WTC11 (cell line): Measurements from ENCODE around the gene GGACT. TPM values are rescaled to one million over a fixed set of nuclear protein-coding genes. Genes with fewer than 3 reads are reported as not detected.

Experiments
- ATAC-seq: fragments of 200-7000 bp; cut with Tn5 transposase; 2 replicates; pipeline ENCODE4 v1.10.0; 2021; ENCODE audit warnings: mild to moderate bottlenecking, moderate library complexity
- CTCF ChIA-PET: fragments of 300-600 bp; sonication (Branson Sonifier 250); formaldehyde crosslinking; loops from one replicate; lab custom pipeline; 2021; ENCODE audit warnings: antibody characterized with exemption; lab: Charles Lee
- POLR2A ChIA-PET: fragments of 350-600 bp; sonication (Branson Sonifier 250); formaldehyde crosslinking; loops from one replicate; lab custom pipeline; 2021; ENCODE audit warnings: antibody characterized with exemption; lab: Charles Lee
- DNase-seq: peaks from one replicate; pipeline ENCODE4 v3.0.0; 2021; ENCODE audit warnings: low spot score
- H3K27ac Mint-ChIP-seq: 2 replicates; pipeline ENCODE4 v1.8.0; 2021; ENCODE audit warnings: mixed read lengths
- H3K27me3 Mint-ChIP-seq: 2 replicates; pipeline ENCODE4 v1.8.0; 2021; ENCODE audit warnings: low read depth, mild to moderate bottlenecking, moderate library complexity, mixed read lengths
- H3K36me3 Mint-ChIP-seq: 2 replicates; pipeline ENCODE4 v1.8.0; 2021; ENCODE audit warnings: mixed read lengths
- H3K4me1 Mint-ChIP-seq: 2 replicates; pipeline ENCODE4 v1.8.0; 2022; ENCODE audit warnings: mixed read lengths
- H3K4me3 Mint-ChIP-seq: 2 replicates; pipeline ENCODE4 v1.8.0; 2021; ENCODE audit warnings: mild to moderate bottlenecking, moderate library complexity, mixed read lengths
- H3K9me3 Mint-ChIP-seq: 2 replicates; pipeline ENCODE4 v1.8.0; 2021; ENCODE audit warnings: mixed read lengths
- ATF3 ChIP-seq: sonication (generic); formaldehyde crosslinking; conservative IDR thresholded peaks from 2 replicates; pipeline ENCODE4 v1.8.1; 2022; ENCODE audit warnings: mild to moderate bottlenecking, missing genetic modification reagents
- EMX1 ChIP-seq: fragments of 250-450 bp; sonication (Bioruptor Pico); IDR thresholded peaks from 2 replicates; pipeline ENCODE4 v1.8.0; 2021; ENCODE audit warnings: mild to moderate bottlenecking
- FOXK1 ChIP-seq: sonication (generic); formaldehyde crosslinking; IDR thresholded peaks from 2 replicates; pipeline ENCODE4 v1.8.0; 2022; ENCODE audit warnings: mild to moderate bottlenecking, moderate library complexity, missing genetic modification reagents
- FOXP1 ChIP-seq: sonication (generic); formaldehyde crosslinking; IDR thresholded peaks from 2 replicates; pipeline ENCODE4 v1.8.0; 2022; ENCODE audit warnings: missing genetic modification reagents, mild to moderate bottlenecking, moderate library complexity, borderline replicate concordance
- GABPB1 ChIP-seq: sonication (generic); formaldehyde crosslinking; IDR thresholded peaks from 2 replicates; pipeline ENCODE4 v1.8.1; 2023; ENCODE audit warnings: mild to moderate bottlenecking, missing genetic modification reagents
- IRF1 ChIP-seq: sonication (generic); formaldehyde crosslinking; IDR thresholded peaks from 2 replicates; pipeline ENCODE4 v1.8.0; 2023; ENCODE audit warnings: missing genetic modification reagents
- NFATC4 ChIP-seq: fragments of 250-450 bp; sonication (Bioruptor Pico); IDR thresholded peaks from 2 replicates; pipeline ENCODE4 v1.9.0; 2021; ENCODE audit warnings: mild to moderate bottlenecking
- NR3C1 ChIP-seq: sonication (generic); formaldehyde crosslinking; conservative IDR thresholded peaks from 2 replicates; pipeline ENCODE4 v1.8.1; 2023; ENCODE audit warnings: low read depth, mild to moderate bottlenecking, missing genetic modification reagents
- PRRX2 ChIP-seq: fragments of 250-450 bp; sonication (Bioruptor Pico); IDR thresholded peaks from 2 replicates; pipeline ENCODE4 v1.8.0; 2021; ENCODE audit warnings: mild to moderate bottlenecking
- SMAD3 ChIP-seq: sonication (generic); formaldehyde crosslinking; IDR thresholded peaks from 2 replicates; pipeline ENCODE4 v1.8.0; 2022; ENCODE audit warnings: missing genetic modification reagents, mild to moderate bottlenecking, borderline replicate concordance
- TEAD1 ChIP-seq: sonication (generic); formaldehyde crosslinking; IDR thresholded peaks from 2 replicates; pipeline ENCODE4 v1.8.0; 2022; ENCODE audit warnings: mild to moderate bottlenecking, missing genetic modification reagents
- TEAD4 ChIP-seq: sonication (generic); formaldehyde crosslinking; IDR thresholded peaks from 2 replicates; pipeline ENCODE4 v1.8.0; 2022; ENCODE audit warnings: mild to moderate bottlenecking, missing genetic modification reagents
- ZNF425 ChIP-seq: fragments of 250-450 bp; sonication (Bioruptor Pico); conservative IDR thresholded peaks from 2 replicates; pipeline ENCODE4 v1.9.0; 2021; ENCODE audit warnings: mild to moderate bottlenecking
- ZNF671 ChIP-seq: fragments of 250-450 bp; sonication (Bioruptor Pico); IDR thresholded peaks from 2 replicates; pipeline ENCODE4 v1.8.0; 2021; ENCODE audit warnings: mild to moderate bottlenecking
- total RNA-seq: library from RNA; stranded (reverse); gene quantifications from 3 replicates; pipeline ENCODE4 v1.2.3, GENCODE V29; 2021
- TF ChIP-seq, protein P1 (sequence below): sonication (generic); formaldehyde crosslinking; IDR thresholded peaks from 2 replicates; pipeline ENCODE4 v1.8.1; 2022; ENCODE audit warnings: low read depth, mild to moderate bottlenecking, moderate library complexity, missing genetic modification reagents, borderline replicate concordance
- TF ChIP-seq, protein P2 (sequence below): sonication (generic); formaldehyde crosslinking; IDR thresholded peaks from 2 replicates; pipeline ENCODE4 v1.8.1; 2023; ENCODE audit warnings: mild to moderate bottlenecking, missing genetic modification reagents, moderate library complexity
- TF ChIP-seq, protein P3 (sequence below): fragments of 200-600 bp; IDR thresholded peaks from 2 replicates; pipeline ENCODE4 v1.8.0; 2022; ENCODE audit warnings: antibody characterized with exemption
- TF ChIP-seq, protein P4 (sequence below): sonication (generic); formaldehyde crosslinking; IDR thresholded peaks from 2 replicates; pipeline ENCODE4 v1.8.0; 2022; ENCODE audit warnings: mild to moderate bottlenecking, missing genetic modification reagents

Gene GGACT
- total RNA-seq, 1 experiment from 2014 or later, result 2.4 TPM

DNA sequence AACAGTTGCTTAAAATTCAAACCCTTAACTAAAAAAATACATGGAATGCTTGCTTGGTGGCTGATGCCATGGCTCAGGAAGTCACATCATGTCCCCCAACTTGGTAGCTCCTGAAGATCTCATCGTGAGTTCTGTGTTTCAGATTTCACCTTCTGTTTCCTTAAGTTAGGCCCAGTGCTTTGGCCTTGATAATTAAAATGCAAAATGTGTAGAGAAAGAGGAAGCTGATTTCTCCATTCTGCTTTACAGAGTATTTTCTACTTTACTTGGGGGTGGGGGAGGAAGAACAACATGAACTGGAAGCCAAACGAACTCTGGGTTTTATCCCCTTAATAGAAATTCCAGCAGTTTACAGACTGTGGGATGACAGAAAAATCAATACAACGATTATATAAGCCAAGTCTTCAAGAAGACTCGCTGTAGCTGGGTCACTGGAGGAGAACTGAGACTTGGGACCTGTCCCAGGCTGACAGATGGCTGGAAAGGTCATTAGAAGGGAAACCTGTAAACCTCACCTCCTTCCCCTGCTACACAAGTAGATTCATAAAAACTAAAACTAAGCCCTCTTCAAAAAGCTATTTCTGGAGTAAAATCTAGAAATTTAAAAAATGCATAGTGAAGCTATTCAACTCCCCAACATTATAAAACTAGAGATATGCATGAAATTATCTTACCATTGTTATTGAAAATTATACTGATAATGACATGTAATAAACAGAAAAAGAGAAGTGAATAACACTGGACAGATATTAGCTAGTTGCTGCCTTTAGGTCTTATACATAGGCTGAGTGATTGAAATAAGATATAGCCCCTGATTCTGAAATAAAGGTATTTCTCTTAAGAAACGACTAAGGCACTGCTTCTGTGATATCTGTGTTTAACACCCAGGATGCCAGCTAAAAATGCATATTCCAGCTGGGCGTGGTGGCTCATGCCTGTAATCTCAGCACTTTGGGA is 22.1 kb upstream of the GGACT start:
- Mint-ChIP-seq H3K27ac (no peak overlapping the region), H3K9me3 (peaks cover 2% of the 10 kb centered on the region), H3K4me3 (no peak overlapping the region), H3K27me3 (no peaks in the 10 kb centered on the region), H3K36me3 (peaks cover 10% of the 10 kb centered on the region), H3K4me1 (no peaks in the 10 kb centered on the region)
- no peak for DNase-seq
- POLR2A ChIA-PET, result no interaction called here
- TF ChIP-seq, protein P1, sequence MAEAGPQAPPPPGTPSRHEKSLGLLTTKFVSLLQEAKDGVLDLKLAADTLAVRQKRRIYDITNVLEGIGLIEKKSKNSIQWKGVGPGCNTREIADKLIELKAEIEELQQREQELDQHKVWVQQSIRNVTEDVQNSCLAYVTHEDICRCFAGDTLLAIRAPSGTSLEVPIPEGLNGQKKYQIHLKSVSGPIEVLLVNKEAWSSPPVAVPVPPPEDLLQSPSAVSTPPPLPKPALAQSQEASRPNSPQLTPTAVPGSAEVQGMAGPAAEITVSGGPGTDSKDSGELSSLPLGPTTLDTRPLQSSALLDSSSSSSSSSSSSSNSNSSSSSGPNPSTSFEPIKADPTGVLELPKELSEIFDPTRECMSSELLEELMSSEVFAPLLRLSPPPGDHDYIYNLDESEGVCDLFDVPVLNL, result no peak
- TF ChIP-seq EMX1 (CRISPR knock-in tag) (no peak), FOXK1 (no peak), ATF3 (CRISPR knock-in tag) (no peak), NFATC4 (CRISPR knock-in tag) (no peak), PRRX2 (CRISPR knock-in tag) (no peak), ZNF671 (CRISPR knock-in tag) (no peak), FOXP1 (CRISPR knock-in tag) (no peak)
- TF ChIP-seq, protein P2, sequence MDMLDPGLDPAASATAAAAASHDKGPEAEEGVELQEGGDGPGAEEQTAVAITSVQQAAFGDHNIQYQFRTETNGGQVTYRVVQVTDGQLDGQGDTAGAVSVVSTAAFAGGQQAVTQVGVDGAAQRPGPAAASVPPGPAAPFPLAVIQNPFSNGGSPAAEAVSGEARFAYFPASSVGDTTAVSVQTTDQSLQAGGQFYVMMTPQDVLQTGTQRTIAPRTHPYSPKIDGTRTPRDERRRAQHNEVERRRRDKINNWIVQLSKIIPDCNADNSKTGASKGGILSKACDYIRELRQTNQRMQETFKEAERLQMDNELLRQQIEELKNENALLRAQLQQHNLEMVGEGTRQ, result no peak
- TF ChIP-seq, protein P3, sequence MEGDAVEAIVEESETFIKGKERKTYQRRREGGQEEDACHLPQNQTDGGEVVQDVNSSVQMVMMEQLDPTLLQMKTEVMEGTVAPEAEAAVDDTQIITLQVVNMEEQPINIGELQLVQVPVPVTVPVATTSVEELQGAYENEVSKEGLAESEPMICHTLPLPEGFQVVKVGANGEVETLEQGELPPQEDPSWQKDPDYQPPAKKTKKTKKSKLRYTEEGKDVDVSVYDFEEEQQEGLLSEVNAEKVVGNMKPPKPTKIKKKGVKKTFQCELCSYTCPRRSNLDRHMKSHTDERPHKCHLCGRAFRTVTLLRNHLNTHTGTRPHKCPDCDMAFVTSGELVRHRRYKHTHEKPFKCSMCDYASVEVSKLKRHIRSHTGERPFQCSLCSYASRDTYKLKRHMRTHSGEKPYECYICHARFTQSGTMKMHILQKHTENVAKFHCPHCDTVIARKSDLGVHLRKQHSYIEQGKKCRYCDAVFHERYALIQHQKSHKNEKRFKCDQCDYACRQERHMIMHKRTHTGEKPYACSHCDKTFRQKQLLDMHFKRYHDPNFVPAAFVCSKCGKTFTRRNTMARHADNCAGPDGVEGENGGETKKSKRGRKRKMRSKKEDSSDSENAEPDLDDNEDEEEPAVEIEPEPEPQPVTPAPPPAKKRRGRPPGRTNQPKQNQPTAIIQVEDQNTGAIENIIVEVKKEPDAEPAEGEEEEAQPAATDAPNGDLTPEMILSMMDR, result no peak
- no peak for ATAC-seq
- CTCF ChIA-PET, result interaction anchor here (1.2 kb wide), 1 partner anchor 38 kb away, joined by 5 read pairs; no protein-coding TSS in a partner anchor

- no peaks in the 10 kb centered on the region for H3K27me3 Mint-ChIP-seq
- H3K4me1 Mint-ChIP-seq, result no peaks in the 10 kb centered on the region
- ChIA-PET CTCF (interaction anchor here (1.0 to 1.6 kb wide), 2 partner anchors 14 to 16 kb away, joined by 3 read pairs; no protein-coding TSS in a partner anchor), POLR2A (no interaction called here)
- H3K4me3 Mint-ChIP-seq, result no peak overlapping the region
- no peak for DNase-seq
- ATAC-seq, result no peak
- H3K27ac Mint-ChIP-seq, result no peak overlapping the region
- peaks cover 10% of the 10 kb centered on the region for H3K36me3 Mint-ChIP-seq
- no peak for TF ChIP-seq ZNF425 (CRISPR knock-in tag)
- TF ChIP-seq EMX1 (CRISPR knock-in tag), result no peak
- no peak for TF ChIP-seq ATF3 (CRISPR knock-in tag)
- TF ChIP-seq TEAD1 (CRISPR knock-in tag), result no peak
- TF ChIP-seq, protein P4, sequence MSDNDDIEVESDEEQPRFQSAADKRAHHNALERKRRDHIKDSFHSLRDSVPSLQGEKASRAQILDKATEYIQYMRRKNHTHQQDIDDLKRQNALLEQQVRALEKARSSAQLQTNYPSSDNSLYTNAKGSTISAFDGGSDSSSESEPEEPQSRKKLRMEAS (CRISPR knock-in tag), result no peak
- no peaks in the 10 kb centered on the region for H3K9me3 Mint-ChIP-seq
These were observed 20.3 kb upstream of the GGACT start for GRCh38 chr13:100608906-100609305.

GRCh38 chr13:100608489-100608888 is 19.9 kb upstream of the GGACT start:
- Mint-ChIP-seq H3K4me1 (no peaks in the 10 kb centered on the region), H3K36me3 (peaks cover 14% of the 10 kb centered on the region), H3K27ac (no peak overlapping the region), H3K27me3 (no peaks in the 10 kb centered on the region), H3K4me3 (no peak overlapping the region), H3K9me3 (no peaks in the 10 kb centered on the region)
- ChIA-PET CTCF (interaction anchor here (1.0 to 1.6 kb wide), 2 partner anchors 14 to 16 kb away, joined by 3 read pairs; no protein-coding TSS in a partner anchor), POLR2A (no interaction called here)
- no peak for DNase-seq
- ATAC-seq, result no peak
- TF ChIP-seq SMAD3 (CRISPR knock-in tag) (no peak), NR3C1 (CRISPR knock-in tag) (no peak), ZNF425 (CRISPR knock-in tag) (no peak), TEAD4 (CRISPR knock-in tag) (no peak), GABPB1 (no peak), IRF1 (CRISPR knock-in tag) (no peak)
